Left renal cortex interstitium (tissue), 4 donors: ENCODE data around the gene CRABP1. TPM values are rescaled to one million over a fixed set of nuclear protein-coding genes. Genes with fewer than 3 reads are reported as not detected.

Source experiments
- DNase-seq, 4 donors: peaks; one replicate each; pipeline ENCODE4 v3.0.0-alpha.2; 2013; ENCODE audit warnings: low read depth in 4 of 4, low spot score in 2 of 4, missing footprints in 1 of 4
- polyA plus RNA-seq, 4 donors: library from polyadenylated mRNA; unstranded; fragments of 120-200 nt; gene quantifications; one replicate each; pipeline ENCODE4 v1.2.1, GENCODE V29; 2013; ENCODE audit not compliant: insufficient read length in 4 of 4

The CRABP1 gene
- polyA plus RNA-seq, 4 donors = 49.0 to 73.4 (median 64.6) TPM

- no peak for DNase-seq
Observed at GRCh38 chr15:78396976-78397375, 56.8 kb downstream of the CRABP1 start.

GRCh38 chr15:78397382-78397781 lies 57.2 kb downstream of the CRABP1 start:
- DNase-seq = no peak

Other genes starting within 250 kb of the CRABP1 start
- gene SH2D7, start 247.8 kb upstream of the CRABP1 start, polyA plus RNA-seq = under 1 TPM; 0.48 to 0.95 (median 0.72) TPM
- 10 to 100 TPM; 29.6 to 34.2 (median 31.5) TPM for gene CIB2, start 208.9 kb upstream of the CRABP1 start, polyA plus RNA-seq
- gene IDH3A, start 191.0 kb upstream of the CRABP1 start, polyA plus RNA-seq = 10 to 100 TPM; 49.9 to 59.3 (median 55.2) TPM
- 1 to 10 TPM in 3 of 4 donors, under 1 TPM in 1; 0.44 to 1.6 (median 1.3) TPM for gene ACSBG1, start 105.8 kb upstream of the CRABP1 start, polyA plus RNA-seq
- 10 to 100 TPM; 18.6 to 34.8 (median 26.6) TPM for gene DNAJA4, start 75.8 kb upstream of the CRABP1 start, polyA plus RNA-seq
- 100 to 1,000 TPM in 3 of 4 donors, 10 to 100 TPM in 1; 95.1 to 123 (median 111) TPM for gene SKIC8, start 40.7 kb upstream of the CRABP1 start, polyA plus RNA-seq
- gene IREB2, start 97.9 kb downstream of the CRABP1 start, polyA plus RNA-seq = 10 to 100 TPM; 51.1 to 77.7 (median 59.2) TPM
- gene HYKK, start 167.2 kb downstream of the CRABP1 start, polyA plus RNA-seq = 1 to 10 TPM; 7.7 to 8.9 (median 8.3) TPM
- gene PSMA4, start 200.1 kb downstream of the CRABP1 start, polyA plus RNA-seq = 100 to 1,000 TPM; 232 to 298 (median 262) TPM
- 1 to 10 TPM; 5.9 to 9.7 (median 7.0) TPM for gene CHRNA5, start 225.2 kb downstream of the CRABP1 start, polyA plus RNA-seq